HG02588 (cell line): ENCODE results near the gene PFDN2.

Source experiments
- ATAC-seq: cut with Tn5 transposase; IDR thresholded peaks from one replicate; pipeline ENCODE4 v1.9.1; 2021; ENCODE audit warnings: mild to moderate bottlenecking, moderate library complexity; ENCODE audit not compliant: unreplicated experiment

The PFDN2 gene

GRCh38 chr1:161061419-161061818 is 56.4 kb downstream of the PFDN2 start:
- ATAC-seq = no peak

- ATAC-seq = no peak
Observed at GRCh38 chr1:161059293-161059692, 58.5 kb downstream of the PFDN2 start.

GRCh38 chr1:161054805-161055204 is 63.0 kb downstream of the PFDN2 start:
- ATAC-seq = no peak

- ATAC-seq = no peak
Observed at GRCh38 chr1:161054232-161054631, 63.6 kb downstream of the PFDN2 start.

- ATAC-seq = no peak
Observed at GRCh38 chr1:161052899-161053298, 64.9 kb downstream of the PFDN2 start.

GRCh38 chr1:161051219-161051618 is 66.6 kb downstream of the PFDN2 start:
- ATAC-seq = no peak
